CD1c-positive myeloid dendritic cell (primary cell): Measurements from ENCODE around the gene CFAP100.

Experiments used
- DNase-seq: peaks from one replicate; pipeline ENCODE4 v3.0.0-alpha.2; 2016; ENCODE audit errors: extremely low spot score

Gene CFAP100

GRCh38 chr3:126356373-126357264 is 38.1 kb upstream of the CFAP100 start:
- DNase-seq, result peak; percentile 9

- DNase-seq, result peak; percentile 94
These were observed 37.2 kb upstream of the CFAP100 start, which contains the start of gene KLF15 for GRCh38 chr3:126357295-126358037. TSS of gene KLF15 (minus strand) at chr3:126357408. CDS start at chr3:126352922, 4,486 bp downstream.

GRCh38 chr3:126358038-126358815 is 36.5 kb upstream of the CFAP100 start:
- DNase-seq, result peak; percentile 44

DNA sequence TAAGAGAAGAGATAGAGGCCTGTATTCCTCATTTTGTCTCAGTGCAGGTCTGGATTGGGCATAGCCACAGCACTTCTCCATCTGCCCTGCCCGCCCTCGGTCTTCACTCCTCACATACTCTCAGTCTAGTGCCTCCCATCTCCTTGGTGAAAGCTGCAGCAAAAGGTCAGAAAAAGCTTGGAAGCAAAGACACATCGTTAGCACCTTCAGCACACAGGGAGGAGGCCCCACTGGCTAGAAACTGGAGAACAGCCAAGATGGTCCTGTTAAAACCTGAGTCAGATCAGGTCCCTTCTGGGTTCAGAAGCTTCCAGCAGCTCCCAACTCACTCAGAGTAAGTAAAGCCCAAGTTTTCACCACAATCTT is 35.9 kb upstream of the CFAP100 start:
- DNase-seq, result no peak

DNA sequence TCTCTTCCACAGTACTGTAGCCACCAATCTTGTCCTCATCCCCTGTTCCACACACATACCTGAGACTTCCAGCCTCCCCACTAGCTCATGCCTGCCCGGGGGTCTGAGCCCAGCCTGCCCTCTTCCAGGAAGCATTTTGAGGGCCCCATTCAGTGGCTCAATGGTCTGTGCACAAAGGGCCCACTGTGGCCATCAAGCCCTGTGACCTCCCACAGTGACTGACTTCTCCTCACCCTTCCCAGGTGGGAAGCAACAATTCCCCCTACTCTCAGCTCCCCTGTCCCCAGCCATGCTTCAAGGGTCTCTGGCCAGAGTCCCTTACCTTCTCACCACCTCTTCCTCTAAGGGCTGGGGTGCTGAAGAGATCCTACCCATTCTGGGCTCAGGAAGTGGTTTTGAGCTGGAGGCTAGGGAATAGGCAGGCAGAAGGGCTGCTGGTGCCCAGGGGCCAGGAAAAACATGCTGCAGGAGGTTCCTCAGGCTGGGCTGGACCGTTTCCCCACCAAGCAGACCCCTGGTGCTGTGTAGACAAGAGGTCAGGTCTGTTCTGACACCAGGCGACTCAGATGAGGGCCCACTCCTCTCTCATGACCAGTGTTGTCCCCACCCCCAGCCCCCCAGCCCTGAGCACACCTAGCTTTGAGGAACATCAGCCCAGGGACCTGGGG is 34.5 kb upstream of the CFAP100 start:
- DNase-seq, result no peak

DNA sequence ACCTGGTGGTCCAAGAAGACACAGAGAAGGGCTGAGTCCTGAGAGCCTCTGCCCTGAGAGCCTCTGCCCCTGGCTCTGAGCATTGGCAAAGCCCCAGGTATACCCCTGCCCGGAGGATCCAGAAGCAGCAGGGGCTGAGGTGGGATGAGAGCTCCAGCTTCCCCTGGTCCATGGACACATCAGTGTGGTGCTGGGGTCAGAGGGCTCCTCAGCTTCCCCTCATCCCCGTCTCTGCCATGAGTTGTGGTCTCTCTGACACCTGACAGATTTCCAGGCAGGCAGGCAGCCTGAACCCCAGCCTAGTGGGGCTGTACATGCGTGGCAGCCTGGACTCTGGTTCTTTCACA is 34.0 kb upstream of the CFAP100 start:
- DNase-seq, result no peak

DNA sequence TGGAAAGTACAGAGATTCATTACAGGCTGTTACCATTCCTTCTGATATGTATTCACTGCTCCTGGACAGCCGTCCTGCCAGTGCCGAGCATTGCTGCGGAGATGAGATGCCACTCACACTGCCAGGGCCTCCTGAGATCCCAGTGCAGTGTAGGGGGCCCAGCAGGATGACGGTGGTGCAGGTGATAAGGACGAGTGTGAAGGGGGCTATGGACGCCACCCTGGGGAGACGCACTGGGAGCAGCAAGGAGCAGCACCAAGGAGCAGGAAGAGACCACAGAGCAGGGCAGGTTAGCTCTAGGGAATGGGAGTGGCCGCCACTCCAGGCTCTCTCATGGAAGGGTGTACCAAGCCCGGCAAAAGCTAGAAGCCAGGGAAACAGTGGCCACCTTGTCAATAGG is 33.5 kb upstream of the CFAP100 start:
- DNase-seq, result no peak

GRCh38 chr3:126364130-126364695 is 30.5 kb upstream of the CFAP100 start:
- DNase-seq, result no peak

DNA sequence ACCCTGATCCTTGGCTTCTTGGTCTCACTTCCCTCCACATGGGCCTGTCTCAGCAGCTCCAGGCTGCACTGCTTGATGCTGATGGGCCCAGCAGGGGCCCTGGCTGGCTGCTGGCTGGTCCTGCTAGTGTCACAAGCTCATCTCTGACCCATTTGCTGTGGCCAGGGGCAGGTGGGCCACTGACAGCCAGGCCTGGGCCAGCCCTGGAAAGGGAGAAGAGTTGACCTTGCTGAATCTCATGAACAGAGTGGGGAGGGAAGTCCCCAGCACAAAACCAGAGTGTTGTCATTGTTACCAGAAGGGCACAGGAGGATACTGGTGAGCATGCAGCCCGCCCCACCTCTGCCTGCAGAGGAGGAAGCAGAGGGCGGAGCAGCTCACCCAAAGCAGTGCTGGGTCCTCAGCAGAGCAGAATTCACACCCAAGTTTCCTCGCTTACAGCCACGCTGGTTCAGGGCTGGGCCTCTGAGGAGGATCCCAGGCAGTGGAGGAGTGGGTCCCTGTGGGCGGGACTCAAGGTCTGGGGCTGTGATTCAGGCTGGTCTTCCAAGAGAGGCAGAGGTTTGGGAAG is 29.9 kb upstream of the CFAP100 start:
- no peak for DNase-seq

- DNase-seq, result no peak
These were observed 29.1 kb upstream of the CFAP100 start for GRCh38 chr3:126365351-126366277.

- no peak for DNase-seq
These were observed 27.3 kb upstream of the CFAP100 start for GRCh38 chr3:126367316-126367805.

- no peak for DNase-seq
These were observed 25.2 kb upstream of the CFAP100 start for GRCh38 chr3:126369490-126369889.

DNA sequence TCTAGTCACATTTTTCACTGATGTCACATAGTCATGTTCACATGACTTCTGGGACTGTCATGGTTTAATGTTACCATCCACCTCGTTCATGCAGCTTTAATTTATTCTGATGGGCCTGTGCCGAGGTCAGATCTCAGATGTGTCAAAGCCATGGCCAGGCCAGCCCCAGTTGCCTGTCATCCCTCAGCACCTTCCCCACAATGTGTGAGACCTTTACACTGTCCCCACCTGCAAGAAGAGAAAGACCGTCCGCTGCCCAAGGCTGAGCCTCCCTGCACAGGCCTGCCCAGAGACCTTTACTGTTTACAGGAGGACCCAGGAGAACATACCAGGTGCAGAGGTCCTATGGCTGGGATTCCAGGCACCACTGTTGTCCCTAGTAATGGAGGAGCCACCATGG is 24.7 kb upstream of the CFAP100 start:
- no peak for DNase-seq

- DNase-seq, result no peak
These were observed 24.1 kb upstream of the CFAP100 start for GRCh38 chr3:126370606-126371005.

DNA sequence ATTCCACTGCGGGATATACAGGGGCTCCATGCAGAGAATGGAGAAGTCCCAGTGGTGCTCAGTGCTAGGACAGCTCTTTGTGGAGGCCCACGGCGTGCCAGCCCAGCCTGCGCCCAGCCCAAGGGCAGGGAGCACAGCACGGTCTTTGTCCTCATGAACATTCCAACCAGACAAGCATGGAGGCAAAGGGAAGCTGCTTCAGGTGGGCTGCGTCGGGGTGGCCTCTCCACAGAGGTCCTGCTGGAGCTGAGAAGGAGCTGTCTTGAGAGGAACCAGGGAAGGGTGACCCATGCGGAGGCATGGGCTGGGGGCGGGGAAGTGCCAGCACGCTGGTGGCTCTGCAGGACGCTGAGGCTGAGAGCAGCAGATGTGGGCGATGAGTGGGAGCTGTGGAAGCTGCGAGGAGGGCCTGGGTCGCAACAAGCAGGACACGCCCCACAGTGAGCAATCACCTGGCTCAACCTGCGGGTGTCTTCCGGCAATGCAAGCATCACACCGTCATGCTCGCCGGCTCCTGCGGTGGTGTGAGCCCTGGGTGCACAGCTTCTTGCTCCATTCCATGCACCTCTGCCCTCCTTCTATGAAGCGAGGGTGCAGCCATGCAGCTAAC is 23.5 kb upstream of the CFAP100 start:
- DNase-seq, result no peak

- no peak for DNase-seq
These were observed 22.1 kb upstream of the CFAP100 start for GRCh38 chr3:126372413-126373145.

- no peak for DNase-seq
These were observed 21.5 kb upstream of the CFAP100 start for GRCh38 chr3:126373146-126373613.
